Measurements from ENCODE around the gene STX1A. TPM values are rescaled to one million over a fixed set of nuclear protein-coding genes. Genes with fewer than 3 reads are reported as not detected.

STX1A gene
- total and polyA plus RNA-seq, 2 of the 8 experiments (the other 6 are each of a cell fraction or from before 2014, with no cell fraction given), result 13.5 to 17.5 TPM

GRCh38 chr7:73671322-73671661 is 48.2 kb downstream of the STX1A start:
- Histone ChIP-seq H3K79me2 (ENCODE audit: control insufficient read depth in 1 of 2, insufficient read depth in 2 of 2, low read length in 2 of 2) (no peaks in the 10 kb centered on the region), H4K8ac (ENCODE audit: extremely low read depth, insufficient read depth, low read length) (no peak overlapping the region), H2BK12ac (ENCODE audit: low read depth, low read length) (no peak overlapping the region), H2BK20ac (ENCODE audit: low read length) (no peak overlapping the region), H3K36me3 (ENCODE audit: control insufficient read depth in 2 of 4, insufficient read depth in 4 of 4, low read length in 3 of 4) (no peaks in the 10 kb centered on the region), H3K4me3 (ENCODE audit: extremely low read depth in 1 of 4, insufficient read depth in 2 of 4, low read depth in 3 of 4, low read length in 4 of 4) (peak overlapping the region in 1 of 4 experiments; percentile 47; a peak in 2 of 8 replicates), H4K91ac (replicated peaks; ENCODE audit: insufficient read length, low read length) (no peak overlapping the region), H3K23me2 (ENCODE audit: low read depth, low read length) (peaks cover 5% of the 10 kb centered on the region; the same call in 1 of the 2 replicates), H2BK15ac (ENCODE audit: low read length) (no peak overlapping the region), H2BK120ac (replicated peaks; ENCODE audit: low read depth, low read length) (no peak overlapping the region), H3K27me3 (replicated peaks in 1 of 4; ENCODE audit: control insufficient read depth in 3 of 4, extremely low read depth in 1 of 4, insufficient read depth in 3 of 4, low read length in 3 of 4) (no peaks in the 10 kb centered on the region; a peak in 2 of 7 replicates), H3K4me1 (replicated peaks in 1 of 4; ENCODE audit: control insufficient read depth in 3 of 4, insufficient read depth in 4 of 4, low read length in 3 of 4) (peaks cover 0 to 20% (median 8%) of the 10 kb centered on the region in 4 experiments; a peak in 6 of 7 replicates), H3K79me1 (ENCODE audit: low read depth, low read length) (0 out of 2 replicates have a peak, but pooled peaks cover 3% of the 10 kb centered on the region), H3K27ac (ENCODE audit: low read depth, low read length) (no peak overlapping the region), H2AK5ac (ENCODE audit: low read depth, low read length) (no peak overlapping the region), H2AFZ (ENCODE audit: low read length) (no peak overlapping the region), H4K20me1 (replicated peaks in 1 of 2; ENCODE audit: control insufficient read depth in 1 of 2, insufficient read depth in 2 of 2, low read length in 2 of 2) (no peaks in the 10 kb centered on the region), H3K56ac (replicated peaks; ENCODE audit: insufficient read length, low read depth, low read length) (no peak overlapping the region), H2BK5ac (ENCODE audit: low read depth, low read length) (no peak overlapping the region), H3K9me3 (ENCODE audit: insufficient read depth in 2 of 2, low read depth in 1 of 2, low read length in 1 of 2) (no peaks in the 10 kb centered on the region), H3K4ac (replicated peaks; ENCODE audit: insufficient read length, low read depth, low read length) (no peak overlapping the region), H3K9ac (replicated peaks in 1 of 4; ENCODE audit: extremely low read depth in 1 of 4, low read depth in 3 of 4, low read length in 3 of 4) (no peak overlapping the region), H3K23ac (ENCODE audit: insufficient read length) (no peak overlapping the region), H3K4me2 (ENCODE audit: insufficient read depth in 1 of 2, low read depth in 2 of 2, low read length in 2 of 2) (peak overlapping the region; percentile 37 to 55; a peak in 1 of 4 replicates), H3K14ac (ENCODE audit: insufficient read length) (no peak overlapping the region), H4K5ac (ENCODE audit: insufficient read length, low read depth, low read length) (no peak overlapping the region), H3K18ac (ENCODE audit: extremely low read depth, low read length) (no peak overlapping the region)
- POLR2A ChIA-PET (ENCODE audit: partially characterized antibody), result interaction anchor here (1.0 to 1.6 kb wide), 6 partner anchors 12 to 47 kb away, joined by 3 to 5 read pairs (median 4); partner anchors contain the start of genes BUD23, DNAJC30 and MLXIPL
- no peak for FAIRE-seq
- TF ChIP-seq KDM1A (IDR thresholded peaks at IDR 0.05; ENCODE audit: borderline replicate concordance, low read length) (0 out of 2 replicates have a peak, but pooled peaks have one; percentile 11), CBX8 (IDR thresholded peaks at IDR 0.05; ENCODE audit: borderline replicate concordance, low read depth, low read length) (no peak)
- DNase-seq (ENCODE audit: low read depth in 1 of 2, low spot score in 2 of 2), result no peak
- CTCF ChIA-PET (ENCODE audit: partially characterized antibody), result interaction anchor here (0.7 to 9.1 kb wide), 13 partner anchors 20 to 66 kb away, joined by 3 to 72 read pairs (median 3); no protein-coding TSS in a partner anchor
- WGBS, 2 experiments (ENCODE audit: extremely low coverage in 1 of 2, insufficient coverage in 1 of 2, insufficient read length in 1 of 2, insufficient replicate concordance in 2 of 2, low coverage in 1 of 2, low lambda C conversion rate in 2 of 2, missing lambda C conversion rate in 1 of 2), result 67% methylated on average over 1 of the region's 12 CpGs; no CpG with 5 or more reads in 1 of the 2 experiments

Data from H1 (cell line).